ENCODE results near the gene SIDT2.

GRCh38 chr11:117220999-117221774 lies 42.6 kb downstream of the SIDT2 start:
- TF ChIP-seq CTCF (IDR thresholded peaks at IDR 0.05) (no peak), POLR2A (IDR thresholded peaks at IDR 0.05) (no peak)
